ENCODE measurements around the gene SLC9C1. TPM values are rescaled to one million over a fixed set of nuclear protein-coding genes. Genes with fewer than 3 reads are reported as not detected.

Gene SLC9C1
- total RNA-seq, 1 experiment from 2014 or later, result not detected

DNA sequence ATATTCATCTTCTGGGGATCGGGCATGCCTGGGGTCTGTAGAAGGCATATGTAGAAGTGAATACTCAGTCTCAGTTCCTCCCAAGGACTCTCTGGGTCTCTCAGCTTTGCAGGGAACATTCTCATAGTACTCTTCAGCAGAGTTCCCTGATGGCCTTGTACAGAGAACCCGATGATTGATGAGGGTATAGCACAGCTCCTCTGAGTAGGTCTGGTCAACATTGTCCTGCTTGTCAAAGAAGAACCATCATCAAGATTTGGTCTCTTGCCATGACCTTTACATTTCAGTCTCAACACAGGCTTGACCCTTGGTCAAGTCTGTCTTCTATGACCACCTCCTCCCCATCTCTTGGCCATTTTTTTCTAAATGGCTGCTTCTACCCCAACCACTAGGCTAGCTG lies 170.5 kb downstream of the SLC9C1 start:
- ChIA-PET CTCF (no interaction called here), POLR2A (ENCODE audit: unreplicated experiment) (no interaction called here)
- Histone ChIP-seq H3K4me3 (ENCODE audit: low read length) (no peak overlapping the region), H3F3A (ENCODE audit: low read length, unreplicated experiment) (no peaks in the 10 kb centered on the region), H4K20me1 (ENCODE audit: low read length) (no peaks in the 10 kb centered on the region), H3K9me2 (replicated peaks; ENCODE audit: low read length) (no peaks in the 10 kb centered on the region), H3K27ac (ENCODE audit: low read length) (no peak overlapping the region), H2AFZ (ENCODE audit: low read length) (no peak overlapping the region), H3K36me3 (ENCODE audit: low read depth, low read length) (peaks cover 6% of the 10 kb centered on the region; the same call in 1 of the 2 replicates), H3K4me2 (ENCODE audit: low read length) (no peak overlapping the region), H3K79me2 (ENCODE audit: low read length) (no peaks in the 10 kb centered on the region), H3K4me1 (ENCODE audit: insufficient read depth, low read length) (no peaks in the 10 kb centered on the region), H3K9me3 (ENCODE audit: low read length) (no peaks in the 10 kb centered on the region), H3K27me3 (ENCODE audit: low read length) (no peaks in the 10 kb centered on the region), H3K9ac (ENCODE audit: low read length) (no peak overlapping the region)
- intact Hi-C loops (cut with micrococcal nuclease), result no loop called here
- no TSS peak for BruUV-seq (replicated peaks)
- ATAC-seq (no peak), DNase-seq (no peak)
- TF ChIP-seq EZH2phosphoT487 (IDR thresholded peaks at IDR 0.05; ENCODE audit: borderline replicate concordance, low read length), result no peak
- TF ChIP-seq EZH2 (IDR thresholded peaks at IDR 0.05; ENCODE audit: low read length, unreplicated experiment), result no peak
- TF ChIP-seq, protein P1, sequence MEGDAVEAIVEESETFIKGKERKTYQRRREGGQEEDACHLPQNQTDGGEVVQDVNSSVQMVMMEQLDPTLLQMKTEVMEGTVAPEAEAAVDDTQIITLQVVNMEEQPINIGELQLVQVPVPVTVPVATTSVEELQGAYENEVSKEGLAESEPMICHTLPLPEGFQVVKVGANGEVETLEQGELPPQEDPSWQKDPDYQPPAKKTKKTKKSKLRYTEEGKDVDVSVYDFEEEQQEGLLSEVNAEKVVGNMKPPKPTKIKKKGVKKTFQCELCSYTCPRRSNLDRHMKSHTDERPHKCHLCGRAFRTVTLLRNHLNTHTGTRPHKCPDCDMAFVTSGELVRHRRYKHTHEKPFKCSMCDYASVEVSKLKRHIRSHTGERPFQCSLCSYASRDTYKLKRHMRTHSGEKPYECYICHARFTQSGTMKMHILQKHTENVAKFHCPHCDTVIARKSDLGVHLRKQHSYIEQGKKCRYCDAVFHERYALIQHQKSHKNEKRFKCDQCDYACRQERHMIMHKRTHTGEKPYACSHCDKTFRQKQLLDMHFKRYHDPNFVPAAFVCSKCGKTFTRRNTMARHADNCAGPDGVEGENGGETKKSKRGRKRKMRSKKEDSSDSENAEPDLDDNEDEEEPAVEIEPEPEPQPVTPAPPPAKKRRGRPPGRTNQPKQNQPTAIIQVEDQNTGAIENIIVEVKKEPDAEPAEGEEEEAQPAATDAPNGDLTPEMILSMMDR (conservative IDR thresholded peaks at IDR 0.05; ENCODE audit: low read depth, low read length), result no peak

DNA sequence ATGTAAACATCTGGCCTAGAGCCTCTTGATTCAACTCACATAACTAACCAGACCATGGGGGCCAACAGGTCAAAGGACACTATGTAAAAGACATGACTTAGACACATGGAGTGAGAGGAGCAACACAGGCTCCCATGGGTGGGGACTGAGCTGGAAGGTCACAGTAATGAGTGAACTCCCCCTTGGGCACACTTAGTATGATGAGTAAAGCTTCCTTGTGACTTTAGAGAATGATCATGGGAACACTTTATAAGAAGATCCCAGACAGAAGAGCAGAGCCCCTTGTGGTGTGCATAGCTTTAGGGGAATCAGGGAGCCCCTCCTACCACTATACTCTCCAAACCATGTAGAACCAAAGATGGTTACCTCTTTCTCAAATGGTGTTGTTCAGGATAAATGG lies 171.1 kb downstream of the SLC9C1 start:
- ATAC-seq (no peak), DNase-seq (no peak)
- Histone ChIP-seq H3K9me2 (replicated peaks; ENCODE audit: low read length) (no peaks in the 10 kb centered on the region), H3K4me3 (ENCODE audit: low read length) (no peak overlapping the region), H4K20me1 (ENCODE audit: low read length) (no peaks in the 10 kb centered on the region), H3K9me3 (ENCODE audit: low read length) (no peaks in the 10 kb centered on the region), H2AFZ (ENCODE audit: low read length) (no peak overlapping the region), H3K4me1 (ENCODE audit: insufficient read depth, low read length) (no peaks in the 10 kb centered on the region), H3K79me2 (ENCODE audit: low read length) (no peaks in the 10 kb centered on the region), H3K27ac (ENCODE audit: low read length) (no peak overlapping the region), H3K4me2 (ENCODE audit: low read length) (no peak overlapping the region), H3F3A (ENCODE audit: low read length, unreplicated experiment) (no peaks in the 10 kb centered on the region), H3K9ac (ENCODE audit: low read length) (no peak overlapping the region), H3K27me3 (ENCODE audit: low read length) (no peaks in the 10 kb centered on the region), H3K36me3 (ENCODE audit: low read depth, low read length) (peaks cover 9% of the 10 kb centered on the region; the same call in 1 of the 2 replicates)
- intact Hi-C loops (cut with micrococcal nuclease), result no loop called here
- TF ChIP-seq EZH2 (IDR thresholded peaks at IDR 0.05; ENCODE audit: low read length, unreplicated experiment) (no peak), EZH2phosphoT487 (IDR thresholded peaks at IDR 0.05; ENCODE audit: borderline replicate concordance, low read length) (no peak)
- TF ChIP-seq, protein P1 (conservative IDR thresholded peaks at IDR 0.05; ENCODE audit: low read depth, low read length), result no peak
- ChIA-PET POLR2A (ENCODE audit: unreplicated experiment) (no interaction called here), CTCF (no interaction called here)
- BruUV-seq (replicated peaks), result no TSS peak

DNA sequence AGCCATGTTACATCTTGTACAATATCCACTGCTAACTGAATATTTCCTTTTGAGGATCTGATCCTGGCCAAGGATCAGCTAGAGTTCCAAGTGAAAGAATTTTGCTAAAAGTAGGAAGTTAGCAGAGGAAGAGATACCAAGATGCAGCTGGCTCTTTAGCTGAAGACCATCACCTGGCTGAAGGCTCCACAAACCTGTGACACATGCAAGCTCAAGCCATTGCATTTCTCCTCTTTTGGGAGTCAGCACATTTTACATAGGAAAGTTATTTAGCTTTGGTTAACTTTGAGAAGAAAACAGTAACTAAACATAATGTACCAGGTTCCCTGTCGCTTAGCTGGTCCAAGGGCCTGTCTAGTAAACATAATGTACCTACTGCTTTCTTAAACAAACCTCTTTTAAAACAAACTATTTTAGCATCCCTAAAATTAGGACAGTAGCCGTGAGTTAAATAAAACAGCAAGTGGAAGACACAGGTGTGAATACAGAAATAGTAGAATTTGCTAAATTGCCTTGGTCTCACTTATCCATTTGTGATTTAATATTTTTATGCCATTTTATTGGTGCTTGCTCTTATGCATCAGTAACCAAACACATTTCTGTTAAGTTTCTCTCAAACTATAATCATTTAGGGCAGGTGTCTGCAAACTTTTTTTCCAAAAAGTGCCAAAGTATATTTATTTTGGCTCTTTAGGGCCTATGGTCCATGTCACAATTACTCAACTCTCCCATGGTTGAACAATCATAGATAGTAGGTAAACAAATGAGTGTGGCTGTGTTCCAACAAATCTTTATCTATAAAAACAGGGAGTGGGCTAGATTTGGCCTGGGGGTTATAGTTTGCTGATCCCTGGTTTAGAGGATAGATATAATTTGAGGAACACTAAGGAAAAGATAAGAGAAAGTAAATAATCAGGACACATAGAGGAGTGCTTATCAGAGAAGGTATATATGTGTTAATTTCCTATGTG lies 172.2 kb downstream of the SLC9C1 start:
- Histone ChIP-seq H3K79me2 (ENCODE audit: low read length) (no peaks in the 10 kb centered on the region), H3K9me2 (replicated peaks; ENCODE audit: low read length) (no peaks in the 10 kb centered on the region), H3K27me3 (ENCODE audit: low read length) (no peaks in the 10 kb centered on the region), H3K9me3 (ENCODE audit: low read length) (no peaks in the 10 kb centered on the region), H2AFZ (ENCODE audit: low read length) (no peak overlapping the region), H3K4me3 (ENCODE audit: low read length) (no peak overlapping the region), H3K4me2 (ENCODE audit: low read length) (no peak overlapping the region), H4K20me1 (ENCODE audit: low read length) (no peaks in the 10 kb centered on the region), H3K36me3 (ENCODE audit: low read depth, low read length) (peaks cover 14% of the 10 kb centered on the region; the same call in 1 of the 2 replicates), H3K27ac (ENCODE audit: low read length) (no peak overlapping the region), H3F3A (ENCODE audit: low read length, unreplicated experiment) (no peaks in the 10 kb centered on the region), H3K4me1 (ENCODE audit: insufficient read depth, low read length) (no peaks in the 10 kb centered on the region), H3K9ac (ENCODE audit: low read length) (no peak overlapping the region)
- CTCF ChIA-PET, result interaction anchor here (1.2 kb wide), 1 partner anchor 10 kb away, joined by 4 read pairs; no protein-coding TSS in a partner anchor
- intact Hi-C loops (cut with micrococcal nuclease), result no loop called here
- POLR2A ChIA-PET (ENCODE audit: unreplicated experiment), result no interaction called here
- ATAC-seq (no peak), DNase-seq (no peak)
- no TSS peak for BruUV-seq (replicated peaks)
- TF ChIP-seq EZH2phosphoT487 (IDR thresholded peaks at IDR 0.05; ENCODE audit: borderline replicate concordance, low read length), result no peak
- TF ChIP-seq, protein P1 (conservative IDR thresholded peaks at IDR 0.05; ENCODE audit: low read depth, low read length), result no peak
- no peak for TF ChIP-seq EZH2 (IDR thresholded peaks at IDR 0.05; ENCODE audit: low read length, unreplicated experiment)
